Measurements from ENCODE around the gene USH1C. TPM values are rescaled to one million over a fixed set of nuclear protein-coding genes. Genes with fewer than 3 reads are reported as not detected.

USH1C gene
- not detected in 2 replicates for total RNA-seq

GRCh38 chr11:17544181-17544622 is at the start of gene USH1C:
Gene USH1C, minus strand, starts transcription at chr11:17544416. Its CDS starts 109 bp downstream, at chr11:17544307.

GRCh38 chr11:17547051-17547577 is 2.9 kb upstream of the USH1C start, which contains the start of gene OTOG:
Gene OTOG, plus strand, starts transcription at chr11:17547259. Its CDS starts 114 bp downstream, at chr11:17547373.

DNA sequence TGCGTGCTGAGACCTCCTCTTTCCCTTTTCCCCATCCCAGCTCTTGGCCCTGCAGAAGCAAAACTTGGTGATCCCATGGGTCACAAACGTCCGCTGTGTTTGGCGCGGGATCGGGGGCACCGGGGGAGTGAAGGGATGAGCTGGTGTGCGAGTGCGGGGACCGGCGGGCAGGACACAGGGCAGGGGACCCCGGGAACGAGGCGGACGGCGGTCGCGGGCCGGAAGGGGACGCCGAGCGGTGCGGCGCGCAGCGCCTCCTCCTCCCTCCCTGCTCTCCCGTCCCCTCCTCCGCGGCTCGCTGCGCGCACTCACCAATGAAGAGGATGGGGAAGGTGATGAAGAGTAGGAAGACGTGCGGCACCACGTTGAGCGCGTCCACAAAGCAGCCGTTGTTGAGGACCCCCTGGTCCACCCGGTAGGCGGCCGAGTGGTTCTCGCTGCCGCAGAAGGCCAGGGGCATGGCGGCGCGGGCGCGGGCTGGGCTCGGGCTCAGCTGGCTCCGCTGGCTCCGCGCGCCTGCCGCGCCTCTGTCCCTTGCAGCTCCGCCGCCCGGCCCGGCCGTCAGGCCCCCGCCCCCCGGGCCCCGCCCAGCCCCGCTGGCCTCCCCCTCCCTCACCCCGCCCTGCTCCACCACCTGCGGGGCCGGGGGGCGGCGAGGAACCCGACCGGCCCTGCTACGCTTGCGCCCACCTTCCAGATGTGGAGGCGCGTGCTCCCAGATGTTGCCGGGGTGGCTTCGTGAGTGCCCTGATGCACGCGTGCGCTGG is 67.7 kb downstream of the USH1C start, which contains the start of gene ABCC8:
Gene ABCC8, minus strand, starts transcription at position 529 of the 767 bp plus-strand sequence. Its CDS starts 69 bp downstream, at position 460.

Other genes with a start within 250 kb of the USH1C start
- gene NCR3LG1, start 192.6 kb downstream of the USH1C start, total RNA-seq: 9.5 and 9.7 TPM in 2 replicates
- gene KCNJ11, start 155.8 kb downstream of the USH1C start, total RNA-seq: not detected in 2 replicates
- not detected in 2 replicates for gene ABCC8, start 67.6 kb downstream of the USH1C start, total RNA-seq
- not detected in 2 replicates for gene OTOG, start 2.8 kb upstream of the USH1C start, total RNA-seq
- gene MYOD1, start 175.2 kb upstream of the USH1C start, total RNA-seq: 0.12 TPM in 1 of 2 replicates, not detected in the other
- under 0.01 TPM in 1 of 2 replicates, not detected in the other for gene KCNC1, start 190.4 kb upstream of the USH1C start, total RNA-seq